ENCODE data around the gene C3orf18.

Gene C3orf18

DNA sequence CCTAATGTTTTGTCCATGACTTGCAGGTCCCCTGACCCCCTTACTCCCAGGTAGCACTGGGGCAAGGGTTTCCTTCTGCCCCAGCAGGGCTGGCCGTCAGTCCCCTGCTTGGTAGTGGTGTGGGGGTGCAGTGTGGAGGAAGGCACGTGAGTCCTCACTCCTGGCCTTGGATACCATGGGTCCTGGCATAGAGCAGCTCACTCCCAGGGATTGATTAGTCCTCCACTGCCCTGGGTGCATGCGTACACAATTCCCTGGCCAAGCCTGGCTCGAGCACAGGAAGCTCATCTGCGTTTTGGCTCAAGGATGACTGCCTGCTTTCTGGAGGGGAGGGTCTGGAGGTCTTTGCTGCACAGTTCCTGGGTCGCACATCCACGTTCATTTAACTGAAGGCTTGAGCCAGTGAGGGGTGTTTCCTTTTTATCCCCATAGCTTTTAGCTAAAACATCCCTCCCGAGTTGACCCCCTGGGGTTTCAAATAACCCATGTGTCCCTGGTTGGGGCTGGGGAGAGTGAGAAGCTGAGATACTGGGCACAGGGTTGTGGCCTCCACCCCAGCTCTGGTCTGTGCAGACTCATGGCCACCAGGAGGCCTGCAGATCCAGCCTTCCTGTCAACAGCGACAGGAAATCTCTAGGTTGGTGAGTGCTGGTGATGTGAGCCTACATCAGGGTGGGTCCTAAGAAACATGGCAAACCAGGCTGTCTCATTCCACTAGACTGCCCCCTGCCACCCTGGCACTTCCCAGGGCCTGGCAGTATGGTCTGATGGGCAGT, 13.3 kb upstream of the C3orf18 start:
- no peak for DNase-seq (ENCODE audit: low spot score)

GRCh38 chr3:50577348-50577747, 9.8 kb upstream of the C3orf18 start:
- DNase-seq (ENCODE audit: low spot score): no peak

DNA sequence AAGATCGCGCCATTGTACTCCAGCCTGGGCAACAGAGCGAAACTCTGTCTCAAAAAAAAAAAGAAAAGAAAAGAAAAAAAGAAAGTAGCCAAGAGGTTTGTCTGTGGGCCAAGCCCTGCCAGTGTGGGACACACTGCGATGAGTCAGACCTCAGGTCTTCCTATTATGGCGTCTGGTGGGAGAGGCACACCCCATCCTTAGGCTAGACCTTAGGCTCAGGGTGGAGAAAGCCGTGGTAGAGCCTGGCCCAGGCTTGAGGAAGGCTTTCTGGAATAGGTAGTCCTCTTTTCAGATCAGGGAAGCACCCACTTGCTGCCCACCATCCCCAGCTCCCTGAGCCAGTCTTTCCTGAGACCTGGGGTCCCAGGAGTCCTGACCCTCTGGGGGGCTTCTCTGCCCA, 7.8 kb upstream of the C3orf18 start:
- DNase-seq (ENCODE audit: low spot score): peak; percentile 32

DNA sequence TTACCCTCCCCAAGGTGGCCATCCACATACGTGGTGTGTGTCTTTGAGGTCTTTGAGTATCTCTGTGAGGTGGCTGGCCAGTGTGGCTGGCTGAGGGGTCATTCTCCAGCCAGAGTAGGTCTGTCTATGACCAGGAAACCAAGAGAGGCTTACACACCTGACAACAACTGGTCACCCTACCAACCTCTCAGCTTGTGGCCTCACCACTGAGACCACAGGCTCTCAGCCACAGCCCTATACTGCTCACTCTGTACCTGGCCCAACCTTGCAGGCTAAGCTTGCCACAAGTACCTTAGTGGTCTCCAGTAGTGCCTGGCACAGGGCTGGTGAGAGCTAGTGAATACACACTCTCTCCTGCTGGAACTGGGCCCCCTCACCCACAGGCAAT, 6.9 kb upstream of the C3orf18 start:
- DNase-seq (ENCODE audit: low spot score): no peak

DNA sequence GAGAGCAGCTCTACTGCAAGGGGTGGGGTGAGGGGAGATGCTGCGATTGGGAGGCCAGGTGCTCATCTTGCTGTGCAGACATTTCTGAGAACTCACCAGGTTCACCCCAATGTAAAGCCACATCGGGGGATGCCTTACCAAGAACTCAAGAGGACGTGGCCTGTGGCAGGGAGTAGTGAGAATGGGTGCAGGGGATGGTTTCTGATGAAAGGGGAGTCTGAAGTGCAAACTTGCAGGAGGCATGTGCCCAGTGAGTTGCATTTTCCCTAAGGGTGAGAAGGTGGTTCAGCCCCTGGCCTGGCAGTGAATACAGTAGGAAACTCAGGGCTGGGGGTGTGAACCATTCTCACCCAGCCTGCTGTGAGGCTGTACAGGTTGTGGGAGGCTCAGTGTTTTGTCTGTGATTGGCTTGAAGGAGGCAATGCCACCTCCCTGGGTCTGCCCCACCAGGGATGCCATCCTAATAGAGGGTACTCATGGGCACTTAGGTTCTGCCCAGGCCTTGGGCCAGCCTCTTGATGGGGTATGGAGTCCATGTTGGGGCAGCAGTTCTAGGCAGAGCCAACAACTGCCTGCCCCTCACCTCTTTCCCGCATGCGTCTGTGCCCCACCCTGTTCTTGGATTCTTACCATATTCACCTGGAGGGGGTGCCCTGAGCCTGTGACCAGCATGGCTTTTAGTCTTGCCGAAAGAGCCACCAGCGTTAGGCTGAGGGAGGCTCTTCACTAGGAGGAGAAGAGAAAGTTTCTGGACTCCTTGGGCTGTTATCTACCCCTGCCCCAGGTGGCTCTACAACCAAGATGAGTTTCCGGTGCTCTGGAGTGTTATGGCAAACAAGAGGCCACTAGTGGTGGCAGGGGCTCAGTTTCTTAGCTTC, 6.3 kb upstream of the C3orf18 start:
- DNase-seq (ENCODE audit: low spot score): no peak

DNA sequence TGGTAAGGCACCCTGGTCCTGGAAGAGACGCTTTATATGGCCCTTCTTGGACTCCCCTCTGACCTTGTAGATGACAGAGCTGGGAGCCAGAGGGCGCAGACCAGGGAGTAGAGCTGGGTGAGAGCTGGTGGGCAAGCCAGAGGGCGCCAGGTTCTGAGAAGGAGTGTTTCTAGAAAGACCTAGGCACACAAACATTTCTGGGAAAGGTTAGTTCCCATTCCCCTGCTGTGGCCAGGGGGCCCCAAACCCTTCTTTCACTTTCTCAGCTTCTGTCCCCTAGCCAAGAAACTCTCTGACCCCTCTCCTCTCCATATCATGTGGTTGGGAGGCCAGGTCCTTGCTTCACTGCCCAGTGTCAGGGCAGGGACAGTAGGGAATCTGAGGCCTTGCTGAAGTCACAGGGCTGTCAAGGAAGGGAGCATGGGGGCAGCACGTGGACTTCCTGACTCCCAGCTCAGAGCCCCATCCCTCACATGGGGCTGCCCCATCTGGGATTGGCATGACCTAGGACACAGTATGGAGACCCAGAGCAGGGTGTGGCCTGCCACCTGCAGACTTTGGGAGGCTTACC, 5.3 kb upstream of the C3orf18 start:
- DNase-seq (ENCODE audit: low spot score): no peak

DNA sequence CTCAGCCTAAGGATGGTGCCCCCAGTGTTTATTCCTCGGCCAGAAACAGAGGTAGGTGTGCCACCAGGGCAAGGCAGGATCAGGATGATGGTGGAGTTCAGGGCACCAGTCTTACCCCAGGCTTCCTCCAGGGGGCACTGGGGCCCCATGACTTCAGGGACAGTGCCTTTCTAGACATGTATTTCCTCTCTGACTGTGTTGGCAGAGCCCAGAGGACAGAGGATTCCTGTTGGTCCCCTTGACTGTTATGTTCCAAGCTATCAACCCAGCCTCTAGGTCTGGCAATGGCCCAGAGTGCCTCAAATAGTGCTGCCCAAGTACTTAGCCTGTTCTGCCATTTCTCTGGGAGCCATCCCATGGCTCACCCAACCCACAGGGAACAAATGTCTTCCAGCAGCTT, 4.6 kb upstream of the C3orf18 start:
- DNase-seq (ENCODE audit: low spot score): peak; percentile 84

GRCh38 chr3:50571486-50571885, 3.9 kb upstream of the C3orf18 start:
- DNase-seq (ENCODE audit: low spot score): no peak

DNA sequence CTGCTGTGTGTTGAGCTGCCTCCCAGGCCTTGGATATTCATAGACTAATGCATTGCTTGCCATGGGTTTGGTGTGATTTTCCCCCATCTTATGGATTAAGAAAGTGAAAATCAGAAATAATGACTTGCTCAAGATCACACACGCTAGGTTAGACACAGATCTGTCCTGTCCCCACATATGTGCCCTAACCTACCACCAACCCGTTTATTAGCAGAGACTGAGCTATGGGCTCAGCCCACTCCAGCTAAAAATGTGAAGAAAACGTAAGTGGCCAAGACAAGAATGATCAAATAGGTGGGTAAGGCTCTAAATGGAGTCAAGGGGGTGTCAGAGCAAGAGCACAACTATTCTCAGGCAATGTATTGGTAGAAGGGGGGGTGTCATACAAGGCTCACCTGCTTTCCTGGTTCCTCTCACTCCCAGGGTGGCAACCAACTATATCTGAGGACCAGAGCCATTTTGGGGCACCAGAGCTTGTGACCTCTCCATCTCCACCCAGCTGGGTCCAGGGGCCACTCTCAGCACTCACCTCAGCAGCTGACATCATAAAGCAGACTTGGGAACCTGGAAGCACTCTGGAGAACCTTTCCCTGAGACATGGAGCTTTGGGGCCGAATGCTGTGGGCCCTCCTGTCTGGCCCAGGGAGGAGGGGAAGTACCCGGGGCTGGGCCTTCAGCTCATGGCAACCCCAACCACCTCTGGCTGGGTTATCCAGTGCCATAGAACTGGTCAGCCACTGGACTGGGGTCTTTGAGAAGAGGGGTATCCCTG, 3.1 kb upstream of the C3orf18 start:
- no peak for DNase-seq (ENCODE audit: low spot score)

DNA sequence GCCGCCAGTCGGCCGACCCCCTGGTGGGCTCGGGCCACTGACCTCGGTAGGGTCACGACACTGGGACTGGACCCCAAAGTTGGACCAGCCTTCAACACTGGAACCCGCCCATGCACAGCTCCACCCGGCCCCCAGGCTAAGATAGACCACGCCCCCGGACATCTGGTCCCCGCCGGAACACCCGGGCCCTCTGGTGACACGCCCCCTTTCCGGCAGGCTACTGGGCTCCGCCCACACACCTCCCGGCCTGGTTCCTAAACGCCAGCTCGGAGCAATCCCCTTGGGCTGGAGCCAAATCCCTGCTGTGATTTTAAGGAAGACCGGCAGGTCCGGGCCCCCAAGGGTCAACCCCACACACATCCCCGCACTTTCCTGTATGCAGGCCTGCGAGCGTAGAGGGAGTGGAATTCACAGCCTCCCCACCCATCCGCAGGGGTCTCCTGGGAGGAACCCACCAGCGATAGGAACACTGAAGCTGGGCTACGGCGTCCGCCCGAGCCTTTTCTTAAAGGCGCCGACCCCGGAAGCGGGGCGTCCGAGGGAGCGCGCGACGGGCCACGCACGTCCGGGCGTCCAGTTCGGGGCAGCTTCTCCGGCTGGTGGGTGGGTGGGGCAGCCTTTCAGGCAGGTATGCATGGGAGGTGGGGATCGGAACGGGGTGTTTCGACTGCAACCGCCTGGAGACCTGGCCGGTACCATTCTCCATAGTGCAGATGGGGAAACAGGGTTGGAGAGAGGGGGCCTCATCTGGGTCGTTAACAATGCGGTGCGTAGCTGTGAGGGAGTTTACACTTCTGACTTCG, 1.6 kb upstream of the C3orf18 start, which contains the start of gene HEMK1:
Gene HEMK1, plus strand, starts transcription at position 576 of the 803 bp plus-strand sequence. CDS start 1,583 bp downstream, outside the sequence.
- peak; percentile 100 for DNase-seq (ENCODE audit: low spot score)

DNA sequence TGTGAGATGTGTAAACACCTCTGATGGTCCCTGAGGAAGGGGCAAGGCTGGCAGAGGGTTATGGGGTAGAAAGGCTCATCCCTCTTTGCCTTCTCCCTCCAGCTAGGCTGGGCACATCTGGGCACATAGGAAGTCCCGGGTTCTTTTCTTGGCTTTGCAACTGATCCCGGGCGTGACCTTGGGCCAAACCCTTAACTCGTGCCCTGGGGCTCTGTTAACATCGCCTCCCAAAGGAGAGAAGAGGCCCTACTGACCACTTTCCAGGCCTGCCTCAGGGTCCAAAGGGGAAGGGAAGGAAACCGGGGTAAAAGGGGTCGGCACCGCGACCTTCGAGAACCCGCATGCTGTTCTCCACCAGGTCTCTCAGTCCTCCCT, 549 bp downstream of the C3orf18 start:
- DNase-seq (ENCODE audit: low spot score): peak; percentile 17

DNA sequence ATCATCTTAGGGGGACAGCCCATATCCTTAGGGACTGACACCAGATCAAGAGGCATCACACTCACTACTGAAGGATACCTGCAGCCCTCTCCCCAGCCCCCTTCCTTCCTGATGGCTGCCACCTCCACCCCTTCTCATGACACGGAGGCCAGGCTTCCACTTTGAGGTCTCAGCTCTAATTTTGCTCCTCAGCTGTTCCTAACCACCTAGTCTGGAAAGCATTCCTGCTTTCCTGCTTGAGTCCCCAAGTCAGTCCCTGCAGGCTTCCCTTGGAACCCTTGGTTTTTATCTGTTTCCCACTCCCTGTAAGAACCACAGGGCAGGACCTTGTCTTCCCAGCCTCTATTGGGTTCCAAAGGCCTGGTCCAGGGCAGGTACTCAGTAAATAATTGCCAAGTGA, 3.2 kb downstream of the C3orf18 start:
- no peak for DNase-seq (ENCODE audit: low spot score)

- DNase-seq (ENCODE audit: low spot score): no peak
These were observed 3.7 kb downstream of the C3orf18 start for GRCh38 chr3:50563867-50564266.

DNA sequence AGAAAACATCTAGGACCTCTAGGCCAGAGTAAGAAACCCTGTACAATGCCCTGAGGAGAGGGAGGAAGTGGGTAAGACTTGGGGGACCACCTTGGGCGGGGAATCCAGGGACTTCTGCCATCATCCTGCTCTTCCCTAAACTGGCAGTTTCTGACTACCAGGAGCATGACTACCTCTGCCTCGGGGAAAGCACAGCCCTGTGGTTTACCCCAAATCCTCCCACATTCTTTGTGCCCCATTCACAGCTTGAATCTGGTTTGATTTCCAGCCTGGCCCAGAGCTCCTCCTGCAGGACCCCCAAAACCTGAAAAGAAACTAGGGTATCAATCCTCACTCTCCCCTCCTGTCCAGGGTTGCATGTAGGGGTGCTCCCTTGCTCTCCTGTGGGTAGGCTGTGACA, 4.7 kb downstream of the C3orf18 start:
- DNase-seq (ENCODE audit: low spot score): peak; percentile 93

DNA sequence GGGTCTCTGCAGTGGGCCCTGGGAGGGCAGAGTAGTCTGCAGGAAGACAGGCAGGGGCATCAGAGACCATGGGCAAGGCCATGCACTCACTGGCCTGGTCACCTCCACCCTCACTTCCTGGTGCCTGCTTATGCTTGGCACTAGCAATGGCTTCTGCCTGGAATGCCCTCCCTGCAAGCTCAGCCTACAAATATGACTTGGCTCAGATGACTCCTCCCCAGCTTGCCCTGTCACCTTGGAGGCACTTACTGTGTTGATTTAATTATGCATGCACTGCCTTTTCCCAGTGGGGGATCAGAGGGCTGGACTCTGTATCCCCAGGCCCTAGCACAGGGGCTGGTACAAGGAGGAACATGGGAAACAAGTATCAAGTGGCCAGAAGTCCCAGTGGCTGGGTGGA, 7.8 kb downstream of the C3orf18 start:
- DNase-seq (ENCODE audit: low spot score): peak; percentile 28

DNA sequence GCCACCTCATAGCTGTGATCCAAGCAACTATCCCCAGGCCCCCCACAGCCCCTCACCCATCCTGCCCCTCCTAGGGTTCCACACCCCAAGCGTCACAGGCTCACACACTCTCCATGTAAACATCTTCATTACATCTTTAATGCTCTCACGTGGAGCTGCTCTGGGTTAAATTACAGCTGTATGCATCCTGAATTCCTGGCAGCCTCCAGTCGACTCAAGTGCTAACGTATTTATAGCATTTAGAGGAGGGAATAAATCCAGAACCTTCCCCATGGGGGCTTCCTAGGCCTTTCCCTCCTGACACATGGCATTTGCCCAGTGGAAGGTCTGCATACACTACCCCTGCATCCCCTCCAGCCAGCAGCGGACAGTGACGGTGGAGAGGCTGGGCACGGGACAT, 9.6 kb downstream of the C3orf18 start:
- DNase-seq (ENCODE audit: low spot score): no peak

- DNase-seq (ENCODE audit: low spot score): no peak
These were observed 10.4 kb downstream of the C3orf18 start for GRCh38 chr3:50557106-50557505.

DNA sequence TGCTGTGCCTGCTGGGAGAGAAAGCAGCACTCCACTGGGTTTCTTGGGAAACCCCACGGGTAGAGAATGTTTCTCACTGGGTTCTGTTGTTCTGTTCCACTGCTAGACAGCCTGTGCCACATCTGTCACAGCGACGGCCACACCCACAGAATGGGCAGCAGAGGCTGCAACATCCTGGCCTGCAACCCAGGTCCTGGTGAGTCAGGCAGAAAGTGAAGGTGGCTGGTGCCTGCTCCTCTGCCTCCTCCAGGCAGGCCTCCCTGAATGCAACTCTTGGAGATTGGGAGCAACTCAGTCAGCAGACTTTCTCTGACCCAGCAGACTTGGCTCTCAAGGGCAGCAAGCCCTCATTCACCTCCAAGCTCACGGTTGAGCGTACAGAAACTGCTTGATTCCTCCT, 13.0 kb downstream of the C3orf18 start:
- DNase-seq (ENCODE audit: low spot score): peak; percentile 21

GRCh38 chr3:50552598-50552997, 14.9 kb downstream of the C3orf18 start:
- no peak for DNase-seq (ENCODE audit: low spot score)

GRCh38 chr3:50551681-50552435, 15.7 kb downstream of the C3orf18 start:
- no peak for DNase-seq (ENCODE audit: low spot score)

Measured in AG08395 (cell line).